A549 (cell line): ENCODE results near the gene SENP7. TPM values are rescaled to one million over a fixed set of nuclear protein-coding genes. Genes with fewer than 3 reads are reported as not detected.

Experiments used
- ATAC-seq, 2 experiments: fragments of 200-7000 bp in 1 of 2; fragments of >200 bp in 1 of 2; cut with Nextera tagmentation in 1 of 2; cut with Tn5 transposase in 1 of 2; 3 replicates each; pipeline versions ENCODE4 v1.8.0 to v1.9.1; 2018 to 2020; ENCODE audit warnings: mild to moderate bottlenecking in 1 of 2, moderate library complexity in 1 of 2
- CTCF ChIA-PET: fragments of 300-600 bp; sonication (Branson Sonifier 250); formaldehyde crosslinking; extraction: SDS; loops from one replicate; lab custom pipeline; 2021; ENCODE audit warnings: antibody characterized with exemption, inconsistent platforms; lab: Yijun Ruan, JAX
- POLR2A ChIA-PET: fragments of 350-600 bp; formaldehyde crosslinking; extraction: SDS; loops from one replicate; lab custom pipeline; 2021; ENCODE audit warnings: antibody characterized with exemption, inconsistent platforms; lab: Yijun Ruan, JAX
- DNase-seq, 2 experiments: peaks; one replicate each; pipeline versions ENCODE4 v3.0.0 to v3.0.0-alpha.2; 2011 to 2016; ENCODE audit warnings: low read depth in 1 of 2, low spot score in 1 of 2
- FAIRE-seq: peaks from 2 replicates; lab custom pipeline; 2011; peaks lifted over from hg19 to GRCh38; lab: Jason Lieb, UNC
- H3K27ac ChIP-seq, 2 experiments: fragments of >200 bp; sonication (Bioruptor Twin); formaldehyde crosslinking; 3 replicates each; pipeline ENCODE4 v1.5.1; 2016 to 2017
- H3K4me1 ChIP-seq: fragments of >200 bp; sonication (Bioruptor Twin); formaldehyde crosslinking; 3 replicates; pipeline ENCODE4 v1.6.1; 2016
- H3K4me2 ChIP-seq: fragments of >200 bp; sonication (Bioruptor Twin); formaldehyde crosslinking; 3 replicates; pipeline ENCODE4 v1.6.1; 2016
- H3K4me3 ChIP-seq: fragments of >200 bp; sonication (Bioruptor Twin); formaldehyde crosslinking; 3 replicates; pipeline ENCODE4 v1.5.1; 2016
- H3K9me3 ChIP-seq: fragments of >200 bp; sonication (Bioruptor Twin); formaldehyde crosslinking; 3 replicates; pipeline ENCODE4 v1.6.1; 2016
- CBX2 ChIP-seq: fragments of 200-600 bp; sonication (generic); IDR thresholded peaks from 2 replicates; pipeline ENCODE4 v1.6.1; 2016; ENCODE audit warnings: low read depth, mild to moderate bottlenecking, borderline replicate concordance
- CHD2 ChIP-seq: fragments of 150-350 bp; IDR thresholded peaks from 2 replicates; pipeline ENCODE4 v1.6.1; 2014; ENCODE audit warnings: low read length; ENCODE audit not compliant: partially characterized antibody
- ESRRA ChIP-seq: fragments of 150-350 bp; IDR thresholded peaks from 2 replicates; pipeline ENCODE4 v1.6.1; 2014; ENCODE audit warnings: mild to moderate bottlenecking, low read length, borderline replicate concordance
- HOXB13 ChIP-seq: fragments of 250-450 bp; sonication (Bioruptor Pico); IDR thresholded peaks from 2 replicates; pipeline ENCODE4 v1.5.0; 2020; ENCODE audit warnings: low read depth, mild to moderate bottlenecking, moderate library complexity
- KDM1A ChIP-seq: fragments of 200-600 bp; sonication (generic); IDR thresholded peaks from 2 replicates; pipeline ENCODE4 v1.6.1; 2016; ENCODE audit warnings: low read depth, mild to moderate bottlenecking
- KDM5A ChIP-seq: fragments of 200-600 bp; sonication (generic); IDR thresholded peaks from 2 replicates; pipeline ENCODE4 v1.6.1; 2016; ENCODE audit warnings: antibody characterized with exemption, mild to moderate bottlenecking
- MYC ChIP-seq: IDR thresholded peaks from 2 replicates; pipeline ENCODE4 v1.6.1; 2012; ENCODE audit warnings: mild to moderate bottlenecking, inconsistent platforms, low read length, improper control_type of control experiment, borderline replicate concordance
- RFX5 ChIP-seq: fragments of 450-650 bp; IDR thresholded peaks from 2 replicates; pipeline ENCODE4 v1.7.1; 2014; ENCODE audit warnings: antibody characterized with exemption, mild to moderate bottlenecking, moderate library complexity
- SREBF2 ChIP-seq: fragments of 450-650 bp; IDR thresholded peaks from 2 replicates; pipeline ENCODE4 v1.6.1; 2014; ENCODE audit warnings: mild to moderate bottlenecking, moderate library complexity
- ZNF302 ChIP-seq: fragments of 250-450 bp; sonication (Bioruptor Pico); IDR thresholded peaks from 2 replicates; pipeline ENCODE4 v1.9.0; 2021; ENCODE audit warnings: inconsistent platforms, mild to moderate bottlenecking, moderate library complexity
- ZSCAN20 ChIP-seq: fragments of 250-450 bp; sonication (Bioruptor Pico); IDR thresholded peaks from 2 replicates; pipeline ENCODE4 v1.8.0; 2022; ENCODE audit warnings: mild to moderate bottlenecking, moderate library complexity
- WGBS: methylation state at CpG from one replicate; pipeline ENCODE4 v1.1.6; 2017; ENCODE audit errors: missing lambda C conversion rate; 5-methylcytosine and 5-hydroxymethylcytosine counted together
- polyA plus RNA-seq, 4 experiments: library from polyadenylated mRNA; depleted of rRNA in 3 of 4; stranded (reverse); fragments of >200 nt; fragmentation: RNase III in 1 of 4; extraction: RNeasy Plus Mini Kit Qiagen cat#74134 plus additional on column Dnase treatment in 1 of 4; gene quantifications; 2 replicates in 3 of 4; 3 replicates in 1 of 4; pipeline ENCODE4 v1.2.3, GENCODE V29; 2011 to 2017
- TF ChIP-seq, protein P1 (sequence below): fragments of 200-600 bp; sonication (generic); IDR thresholded peaks from 2 replicates; pipeline ENCODE4 v1.6.1; 2016; ENCODE audit warnings: antibody characterized with exemption, mild to moderate bottlenecking, moderate library complexity
- TF ChIP-seq, protein P2 (sequence below): fragments of 250-450 bp; sonication (Bioruptor Pico); IDR thresholded peaks from 2 replicates; pipeline ENCODE4 v1.5.0; 2020; ENCODE audit warnings: low read depth, mild to moderate bottlenecking, moderate library complexity
- TF ChIP-seq, protein P3 (sequence below): fragments of >200 bp; sonication (Bioruptor Twin); formaldehyde crosslinking; IDR thresholded peaks from 3 replicates; pipeline ENCODE4 v1.5.1; 2016
- TF ChIP-seq, protein P4 (sequence below): fragments of 150-350 bp; IDR thresholded peaks from 2 replicates; pipeline ENCODE4 v1.6.1; 2014; ENCODE audit warnings: low read depth, mild to moderate bottlenecking, low read length
- TF ChIP-seq, protein P5 (sequence below): fragments of 450-650 bp; IDR thresholded peaks from 2 replicates; pipeline ENCODE4 v1.6.1; 2014; ENCODE audit warnings: antibody characterized with exemption
- TF ChIP-seq, protein P6 (sequence below): IDR thresholded peaks from 2 replicates; pipeline ENCODE4 v1.6.1; 2012

SENP7 gene
- polyA plus RNA-seq, 2 of the 4 experiments (the other 2 are of a cell fraction): 3.1 to 10.3 TPM

DNA sequence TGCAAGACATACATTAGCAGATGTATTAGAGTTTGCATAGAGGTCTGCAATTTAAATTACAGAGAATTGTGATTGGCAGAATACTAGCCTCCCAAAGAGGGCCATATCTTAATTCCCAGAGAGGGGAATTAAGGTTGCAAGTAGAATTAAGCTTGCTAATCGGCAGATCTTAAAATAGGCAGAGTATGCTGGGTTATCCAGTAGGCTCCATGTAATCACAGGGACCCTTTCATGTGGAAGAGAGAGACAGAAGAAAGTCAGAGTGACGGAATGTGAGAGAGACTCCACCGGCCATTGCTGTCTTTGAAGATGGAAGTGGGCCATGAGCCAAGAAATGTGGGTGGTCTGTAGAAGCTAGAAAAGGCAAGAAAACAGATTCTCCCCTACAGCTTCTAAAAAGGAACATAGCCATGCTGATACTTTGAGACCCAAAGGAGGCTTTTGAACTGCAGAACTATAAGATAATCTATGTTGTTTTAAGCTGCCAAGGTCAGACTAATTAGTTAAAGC, 231.4 kb downstream of the SENP7 start (continued):
- TF ChIP-seq ZSCAN20 (CRISPR knock-in tag) (no peak), RFX5 (no peak), KDM1A (no peak)
- TF ChIP-seq, protein P1, sequence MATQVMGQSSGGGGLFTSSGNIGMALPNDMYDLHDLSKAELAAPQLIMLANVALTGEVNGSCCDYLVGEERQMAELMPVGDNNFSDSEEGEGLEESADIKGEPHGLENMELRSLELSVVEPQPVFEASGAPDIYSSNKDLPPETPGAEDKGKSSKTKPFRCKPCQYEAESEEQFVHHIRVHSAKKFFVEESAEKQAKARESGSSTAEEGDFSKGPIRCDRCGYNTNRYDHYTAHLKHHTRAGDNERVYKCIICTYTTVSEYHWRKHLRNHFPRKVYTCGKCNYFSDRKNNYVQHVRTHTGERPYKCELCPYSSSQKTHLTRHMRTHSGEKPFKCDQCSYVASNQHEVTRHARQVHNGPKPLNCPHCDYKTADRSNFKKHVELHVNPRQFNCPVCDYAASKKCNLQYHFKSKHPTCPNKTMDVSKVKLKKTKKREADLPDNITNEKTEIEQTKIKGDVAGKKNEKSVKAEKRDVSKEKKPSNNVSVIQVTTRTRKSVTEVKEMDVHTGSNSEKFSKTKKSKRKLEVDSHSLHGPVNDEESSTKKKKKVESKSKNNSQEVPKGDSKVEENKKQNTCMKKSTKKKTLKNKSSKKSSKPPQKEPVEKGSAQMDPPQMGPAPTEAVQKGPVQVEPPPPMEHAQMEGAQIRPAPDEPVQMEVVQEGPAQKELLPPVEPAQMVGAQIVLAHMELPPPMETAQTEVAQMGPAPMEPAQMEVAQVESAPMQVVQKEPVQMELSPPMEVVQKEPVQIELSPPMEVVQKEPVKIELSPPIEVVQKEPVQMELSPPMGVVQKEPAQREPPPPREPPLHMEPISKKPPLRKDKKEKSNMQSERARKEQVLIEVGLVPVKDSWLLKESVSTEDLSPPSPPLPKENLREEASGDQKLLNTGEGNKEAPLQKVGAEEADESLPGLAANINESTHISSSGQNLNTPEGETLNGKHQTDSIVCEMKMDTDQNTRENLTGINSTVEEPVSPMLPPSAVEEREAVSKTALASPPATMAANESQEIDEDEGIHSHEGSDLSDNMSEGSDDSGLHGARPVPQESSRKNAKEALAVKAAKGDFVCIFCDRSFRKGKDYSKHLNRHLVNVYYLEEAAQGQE: no peak
- TF ChIP-seq, protein P2, sequence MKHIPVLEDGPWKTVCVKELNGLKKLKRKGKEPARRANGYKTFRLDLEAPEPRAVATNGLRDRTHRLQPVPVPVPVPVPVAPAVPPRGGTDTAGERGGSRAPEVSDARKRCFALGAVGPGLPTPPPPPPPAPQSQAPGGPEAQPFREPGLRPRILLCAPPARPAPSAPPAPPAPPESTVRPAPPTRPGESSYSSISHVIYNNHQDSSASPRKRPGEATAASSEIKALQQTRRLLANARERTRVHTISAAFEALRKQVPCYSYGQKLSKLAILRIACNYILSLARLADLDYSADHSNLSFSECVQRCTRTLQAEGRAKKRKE (CRISPR knock-in tag): no peak

DNA sequence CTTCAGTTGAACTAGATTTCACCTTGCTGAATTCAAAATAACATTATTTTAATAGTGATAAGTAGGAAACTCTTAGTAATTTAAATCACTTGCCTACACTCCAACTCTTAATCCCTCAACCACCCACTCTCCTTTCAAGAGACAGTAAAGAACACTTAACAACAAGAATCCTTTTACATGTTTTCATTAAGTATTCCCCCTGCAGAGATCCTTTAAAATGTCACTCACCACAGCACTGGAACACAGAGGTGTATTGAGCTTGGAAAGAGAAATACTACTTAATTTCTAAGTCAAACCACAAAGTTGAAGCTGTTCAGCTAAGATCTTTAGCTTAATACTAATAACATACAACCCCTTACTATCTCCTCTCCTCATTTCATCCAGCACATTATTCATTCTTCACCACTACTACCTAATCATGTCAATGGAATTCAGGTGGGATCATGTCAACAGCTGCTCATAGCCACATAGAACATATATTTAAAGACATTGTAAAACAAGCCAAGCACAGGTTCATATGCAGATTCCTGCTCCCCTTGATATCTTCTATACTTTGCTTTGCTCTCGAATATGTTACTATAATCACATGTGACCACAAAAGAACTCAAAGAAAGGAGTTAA, 233.1 kb downstream of the SENP7 start:
- TF ChIP-seq ESRRA (no peak), MYC (no peak), SREBF2 (no peak), CBX2 (no peak), HOXB13 (CRISPR knock-in tag) (no peak)
- TF ChIP-seq, protein P3, sequence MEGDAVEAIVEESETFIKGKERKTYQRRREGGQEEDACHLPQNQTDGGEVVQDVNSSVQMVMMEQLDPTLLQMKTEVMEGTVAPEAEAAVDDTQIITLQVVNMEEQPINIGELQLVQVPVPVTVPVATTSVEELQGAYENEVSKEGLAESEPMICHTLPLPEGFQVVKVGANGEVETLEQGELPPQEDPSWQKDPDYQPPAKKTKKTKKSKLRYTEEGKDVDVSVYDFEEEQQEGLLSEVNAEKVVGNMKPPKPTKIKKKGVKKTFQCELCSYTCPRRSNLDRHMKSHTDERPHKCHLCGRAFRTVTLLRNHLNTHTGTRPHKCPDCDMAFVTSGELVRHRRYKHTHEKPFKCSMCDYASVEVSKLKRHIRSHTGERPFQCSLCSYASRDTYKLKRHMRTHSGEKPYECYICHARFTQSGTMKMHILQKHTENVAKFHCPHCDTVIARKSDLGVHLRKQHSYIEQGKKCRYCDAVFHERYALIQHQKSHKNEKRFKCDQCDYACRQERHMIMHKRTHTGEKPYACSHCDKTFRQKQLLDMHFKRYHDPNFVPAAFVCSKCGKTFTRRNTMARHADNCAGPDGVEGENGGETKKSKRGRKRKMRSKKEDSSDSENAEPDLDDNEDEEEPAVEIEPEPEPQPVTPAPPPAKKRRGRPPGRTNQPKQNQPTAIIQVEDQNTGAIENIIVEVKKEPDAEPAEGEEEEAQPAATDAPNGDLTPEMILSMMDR: no peak
- TF ChIP-seq, protein P4, sequence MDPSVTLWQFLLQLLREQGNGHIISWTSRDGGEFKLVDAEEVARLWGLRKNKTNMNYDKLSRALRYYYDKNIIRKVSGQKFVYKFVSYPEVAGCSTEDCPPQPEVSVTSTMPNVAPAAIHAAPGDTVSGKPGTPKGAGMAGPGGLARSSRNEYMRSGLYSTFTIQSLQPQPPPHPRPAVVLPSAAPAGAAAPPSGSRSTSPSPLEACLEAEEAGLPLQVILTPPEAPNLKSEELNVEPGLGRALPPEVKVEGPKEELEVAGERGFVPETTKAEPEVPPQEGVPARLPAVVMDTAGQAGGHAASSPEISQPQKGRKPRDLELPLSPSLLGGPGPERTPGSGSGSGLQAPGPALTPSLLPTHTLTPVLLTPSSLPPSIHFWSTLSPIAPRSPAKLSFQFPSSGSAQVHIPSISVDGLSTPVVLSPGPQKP: no peak
- TF ChIP-seq, protein P5, sequence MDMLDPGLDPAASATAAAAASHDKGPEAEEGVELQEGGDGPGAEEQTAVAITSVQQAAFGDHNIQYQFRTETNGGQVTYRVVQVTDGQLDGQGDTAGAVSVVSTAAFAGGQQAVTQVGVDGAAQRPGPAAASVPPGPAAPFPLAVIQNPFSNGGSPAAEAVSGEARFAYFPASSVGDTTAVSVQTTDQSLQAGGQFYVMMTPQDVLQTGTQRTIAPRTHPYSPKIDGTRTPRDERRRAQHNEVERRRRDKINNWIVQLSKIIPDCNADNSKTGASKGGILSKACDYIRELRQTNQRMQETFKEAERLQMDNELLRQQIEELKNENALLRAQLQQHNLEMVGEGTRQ: no peak
- Histone ChIP-seq H3K4me2 (no peak overlapping the region), H3K27ac (no peak overlapping the region), H3K4me1 (no peaks in the 10 kb centered on the region), H3K9me3 (no peaks in the 10 kb centered on the region), H3K4me3 (no peak overlapping the region)
- no peak for ATAC-seq
- CTCF ChIA-PET: no interaction called here
- POLR2A ChIA-PET: no interaction called here
- no peak for FAIRE-seq
- DNase-seq: no peak
- 41% methylated on average over 1 of the region's 1 CpG for WGBS

DNA sequence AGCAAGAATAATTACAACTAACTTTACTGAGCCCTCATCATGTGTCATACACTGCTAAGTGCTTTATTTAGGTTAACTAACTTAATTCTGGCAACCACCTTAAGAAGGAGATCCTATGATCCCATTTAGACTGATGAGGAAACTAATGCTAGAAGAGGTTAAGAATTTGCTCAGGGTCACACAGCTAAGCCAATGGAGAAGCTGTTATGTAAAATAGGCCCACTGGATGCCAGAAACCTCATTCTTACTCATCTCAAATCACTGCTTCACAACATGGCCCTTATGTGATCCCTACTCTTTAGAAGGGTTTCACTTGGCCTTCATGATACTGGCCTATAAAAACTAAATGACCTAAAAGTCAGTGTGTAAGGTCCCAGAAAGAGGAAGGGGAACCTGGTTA, 233.8 kb downstream of the SENP7 start:
- H3K9me3 ChIP-seq: no peaks in the 10 kb centered on the region
- ATAC-seq: no peak
- DNase-seq: no peak
- no peak overlapping the region for H3K4me2 ChIP-seq
- ChIA-PET POLR2A (no interaction called here), CTCF (no interaction called here)
- FAIRE-seq: no peak
- H3K4me1 ChIP-seq: no peaks in the 10 kb centered on the region
- no peak overlapping the region for H3K27ac ChIP-seq
- TF ChIP-seq CHD2: no peak
- TF ChIP-seq ZNF302: no peak
- TF ChIP-seq, protein P3: no peak
- TF ChIP-seq KDM5A: no peak
- TF ChIP-seq, protein P6, sequence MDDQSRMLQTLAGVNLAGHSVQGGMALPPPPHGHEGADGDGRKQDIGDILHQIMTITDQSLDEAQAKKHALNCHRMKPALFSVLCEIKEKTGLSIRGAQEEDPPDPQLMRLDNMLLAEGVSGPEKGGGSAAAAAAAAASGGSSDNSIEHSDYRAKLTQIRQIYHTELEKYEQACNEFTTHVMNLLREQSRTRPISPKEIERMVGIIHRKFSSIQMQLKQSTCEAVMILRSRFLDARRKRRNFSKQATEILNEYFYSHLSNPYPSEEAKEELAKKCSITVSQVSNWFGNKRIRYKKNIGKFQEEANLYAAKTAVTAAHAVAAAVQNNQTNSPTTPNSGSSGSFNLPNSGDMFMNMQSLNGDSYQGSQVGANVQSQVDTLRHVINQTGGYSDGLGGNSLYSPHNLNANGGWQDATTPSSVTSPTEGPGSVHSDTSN: no peak
- TF ChIP-seq MYC: no peak
- H3K4me3 ChIP-seq: no peak overlapping the region
